ENCODE measurements around the gene RRP12.

The RRP12 gene

DNA sequence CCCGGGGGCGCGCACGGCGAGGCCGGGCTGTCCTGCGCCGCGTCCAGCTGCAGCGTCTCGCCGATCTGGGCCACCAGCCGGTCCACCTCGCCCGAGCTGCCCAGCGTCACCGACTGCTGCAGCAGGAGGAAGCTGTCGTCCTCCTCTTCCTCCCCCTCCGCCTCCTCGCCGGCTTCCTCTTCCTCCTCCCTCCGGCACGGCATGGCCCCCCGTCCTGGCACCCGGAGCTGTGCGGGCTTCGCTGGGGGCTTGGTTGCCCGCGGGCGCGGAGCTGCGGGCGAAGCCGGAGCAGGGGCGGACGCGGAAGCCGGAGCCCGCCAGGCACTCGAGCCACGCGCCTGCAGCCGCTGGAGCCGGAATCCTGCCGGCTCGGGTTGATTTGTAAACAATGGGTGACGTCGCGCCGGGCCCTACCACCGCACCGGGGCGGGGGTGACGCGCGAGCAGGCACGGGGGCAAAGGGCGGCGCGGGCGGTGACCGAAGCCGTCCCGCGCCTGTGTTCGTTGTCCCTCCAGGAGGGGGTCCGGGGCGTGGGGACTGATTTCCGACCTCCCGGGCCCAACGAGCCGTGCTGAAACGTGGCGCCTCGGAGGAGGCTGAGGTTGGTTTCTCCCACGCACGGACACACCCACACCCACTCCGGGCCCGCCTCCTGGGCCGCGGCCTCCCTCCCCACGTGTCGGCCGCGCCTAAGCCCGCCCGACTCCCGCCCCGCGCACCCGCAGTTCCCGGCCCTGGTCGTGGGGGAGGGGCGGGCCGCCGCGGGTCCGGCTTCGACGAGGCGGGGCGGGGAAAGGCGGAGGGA is 66.6 kb downstream of the RRP12 start, which contains the start of gene FRAT2:
Gene FRAT2, minus strand, starts transcription at position 360 of the 806 bp plus-strand sequence. Its CDS starts 157 bp downstream, at position 203.
- peak; percentile 94 for DNase-seq

DNA sequence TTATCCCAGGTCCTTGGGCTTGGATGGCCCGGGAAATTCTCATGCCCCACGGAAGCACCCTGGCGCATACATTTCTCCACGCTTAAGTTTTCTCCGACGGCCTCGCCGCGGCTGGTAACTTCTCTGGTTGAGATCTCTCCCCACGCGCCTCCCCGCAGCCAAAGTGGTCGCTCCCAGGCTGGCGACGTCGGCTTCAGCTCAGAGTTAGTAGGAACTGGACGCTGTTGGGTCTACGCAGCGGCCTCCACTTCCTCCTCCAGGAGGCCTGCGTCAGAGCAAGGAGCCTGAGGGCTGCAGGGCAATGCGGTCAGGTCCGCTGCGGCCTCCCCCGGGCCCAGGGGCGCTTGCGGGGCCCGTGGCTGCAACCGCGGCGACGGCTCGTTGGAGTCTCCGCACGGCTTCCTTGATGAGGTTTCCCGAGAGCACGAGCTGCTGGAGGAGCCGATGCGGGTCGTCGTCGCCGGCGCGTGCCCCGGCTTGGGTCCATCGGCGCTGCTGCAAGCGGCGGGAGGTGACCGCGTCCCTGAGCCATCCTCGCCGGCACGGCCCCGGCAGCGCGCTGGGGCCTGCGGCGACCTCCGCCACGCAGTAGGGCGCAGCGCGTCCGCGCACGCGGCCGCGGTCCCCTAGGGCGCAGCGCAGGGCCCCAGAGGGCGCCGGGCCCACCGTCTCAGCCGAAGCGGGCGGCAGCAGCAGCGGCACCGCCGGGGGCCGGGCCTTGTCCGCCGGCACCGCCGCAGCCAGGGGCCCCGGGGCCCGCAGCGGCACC is 67.4 kb downstream of the RRP12 start:
- peak; percentile 57 for DNase-seq

DNA sequence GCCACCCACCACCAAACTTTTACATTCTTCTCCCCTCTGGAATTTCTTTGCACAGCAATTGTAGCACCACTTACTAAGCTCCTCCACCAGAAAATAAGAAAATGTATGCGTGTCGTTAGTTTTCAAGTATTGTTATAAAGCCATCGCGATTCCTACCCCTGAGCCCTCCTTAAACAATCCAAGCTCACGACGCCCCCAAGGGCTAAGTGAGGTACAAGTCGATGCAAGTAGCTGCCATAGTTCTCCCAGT is 67.9 kb downstream of the RRP12 start:
- no peak for DNase-seq

DNA sequence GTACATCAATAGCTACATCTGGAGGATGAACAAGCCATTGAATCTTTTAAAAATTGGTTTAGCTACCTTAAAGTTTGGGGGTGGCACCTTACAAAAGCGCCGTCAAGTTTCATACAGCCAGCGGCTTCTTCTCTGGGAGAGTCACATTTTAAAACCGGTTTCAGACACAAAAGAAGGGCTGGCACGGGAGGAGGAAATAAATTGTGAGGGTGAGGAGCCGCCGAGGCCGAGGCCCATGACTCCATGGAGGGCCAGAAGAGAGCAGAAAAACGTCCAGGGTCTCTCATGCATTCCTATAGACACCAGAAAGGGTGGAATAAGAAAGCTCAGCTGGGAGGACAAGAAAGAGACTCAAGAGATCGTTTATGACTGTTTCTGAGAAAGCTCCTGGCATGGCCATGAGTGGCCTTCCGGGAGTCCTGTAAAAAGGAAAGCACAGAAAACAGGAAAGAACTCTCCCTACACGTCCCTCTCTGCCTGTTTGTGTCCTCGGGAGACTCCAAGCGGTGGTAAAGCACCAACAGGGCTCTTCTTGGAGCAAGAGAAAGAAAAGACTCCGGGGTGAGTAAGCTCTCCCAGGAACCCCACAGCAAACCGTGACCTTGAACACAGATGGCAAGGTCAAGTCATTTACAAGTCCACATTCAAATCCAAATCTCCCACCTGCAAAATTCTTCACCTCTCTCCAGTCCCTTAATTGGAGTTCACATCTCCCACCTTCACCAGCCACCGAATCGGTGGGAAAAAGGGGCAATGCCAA is 68.4 kb downstream of the RRP12 start:
- DNase-seq = peak; percentile 53

DNA sequence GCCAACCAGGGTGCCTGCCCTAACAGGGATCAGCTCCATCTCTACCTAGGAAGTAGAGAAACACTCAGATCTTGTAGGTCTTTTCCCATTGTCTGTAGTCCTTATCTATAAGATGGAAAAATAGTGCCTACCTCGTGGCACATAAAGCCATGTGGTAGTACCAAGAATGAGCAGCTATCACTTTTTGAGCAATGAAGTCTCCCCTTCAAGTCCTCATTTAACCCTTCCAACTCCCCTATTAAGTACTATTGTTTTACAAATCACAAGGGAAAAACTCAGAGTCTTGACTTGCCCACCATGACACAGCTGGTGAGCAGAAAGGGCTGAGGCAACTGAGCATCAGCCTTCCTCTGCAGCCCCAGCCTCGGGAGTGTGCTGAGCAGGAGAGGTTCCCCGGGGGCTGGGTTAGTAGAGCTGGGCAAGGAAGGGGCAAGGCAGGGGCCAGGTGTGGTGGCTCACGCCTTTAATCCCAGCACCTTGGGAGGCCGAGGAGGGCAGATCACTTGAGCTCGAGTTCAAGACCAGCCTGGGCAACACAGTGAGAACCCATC is 69.9 kb downstream of the RRP12 start:
- DNase-seq = no peak

DNA sequence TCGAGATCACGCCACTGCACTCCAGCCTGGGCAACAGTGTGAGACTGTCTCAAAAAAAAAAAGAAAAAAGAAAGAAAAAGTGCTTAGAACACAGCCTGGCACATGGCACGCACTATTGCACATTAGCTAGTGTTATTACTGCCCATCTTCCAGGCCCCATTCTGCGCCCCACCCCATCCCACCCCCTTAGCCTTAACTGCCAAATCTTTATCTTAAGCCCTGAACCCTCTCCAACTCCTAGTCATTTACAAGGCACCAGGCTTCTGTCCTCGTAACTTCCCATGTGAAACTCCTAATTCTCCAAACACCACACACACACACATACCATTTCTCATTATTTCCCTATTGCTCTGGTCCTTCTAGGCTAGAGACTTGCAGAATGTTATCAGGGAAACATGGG is 71.4 kb downstream of the RRP12 start:
- no peak for DNase-seq

DNA sequence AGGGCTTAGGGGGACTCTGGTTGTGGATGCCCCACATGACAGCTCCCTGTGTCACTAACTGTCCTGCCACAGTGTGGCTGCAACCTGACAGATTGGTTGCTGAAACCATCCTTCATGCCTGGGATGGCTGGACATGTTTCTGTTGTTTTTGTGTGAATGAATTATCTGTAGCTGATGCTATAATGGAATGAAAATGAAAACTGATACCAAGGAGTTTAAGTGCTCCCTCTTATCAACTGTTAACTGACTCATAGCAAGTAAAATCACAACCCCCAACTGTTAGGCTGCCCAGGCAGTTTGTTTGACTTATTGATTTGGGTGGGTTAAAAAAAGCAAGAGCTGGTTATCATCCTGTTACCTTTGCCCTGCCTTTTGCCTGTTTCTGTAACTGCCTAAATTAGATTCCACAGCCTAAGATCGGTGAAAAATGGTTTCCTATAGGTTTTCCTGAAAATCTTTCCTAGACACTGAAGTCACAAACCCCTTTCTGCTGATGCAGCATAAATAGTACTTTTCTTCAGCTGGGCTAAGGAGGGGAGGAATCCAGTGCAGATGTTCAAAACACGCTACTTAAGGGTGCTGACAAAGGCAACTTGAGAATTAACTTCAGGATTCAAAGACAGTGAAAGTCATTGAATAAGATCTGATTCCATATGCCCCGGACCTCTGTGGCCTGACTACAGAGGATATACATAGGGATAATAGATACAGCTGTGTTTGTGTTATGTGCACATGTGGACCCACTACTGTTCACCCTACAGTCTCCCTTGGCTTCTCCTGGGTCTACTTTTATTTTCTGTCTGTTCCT is 72.3 kb downstream of the RRP12 start:
- no peak for DNase-seq

DNA sequence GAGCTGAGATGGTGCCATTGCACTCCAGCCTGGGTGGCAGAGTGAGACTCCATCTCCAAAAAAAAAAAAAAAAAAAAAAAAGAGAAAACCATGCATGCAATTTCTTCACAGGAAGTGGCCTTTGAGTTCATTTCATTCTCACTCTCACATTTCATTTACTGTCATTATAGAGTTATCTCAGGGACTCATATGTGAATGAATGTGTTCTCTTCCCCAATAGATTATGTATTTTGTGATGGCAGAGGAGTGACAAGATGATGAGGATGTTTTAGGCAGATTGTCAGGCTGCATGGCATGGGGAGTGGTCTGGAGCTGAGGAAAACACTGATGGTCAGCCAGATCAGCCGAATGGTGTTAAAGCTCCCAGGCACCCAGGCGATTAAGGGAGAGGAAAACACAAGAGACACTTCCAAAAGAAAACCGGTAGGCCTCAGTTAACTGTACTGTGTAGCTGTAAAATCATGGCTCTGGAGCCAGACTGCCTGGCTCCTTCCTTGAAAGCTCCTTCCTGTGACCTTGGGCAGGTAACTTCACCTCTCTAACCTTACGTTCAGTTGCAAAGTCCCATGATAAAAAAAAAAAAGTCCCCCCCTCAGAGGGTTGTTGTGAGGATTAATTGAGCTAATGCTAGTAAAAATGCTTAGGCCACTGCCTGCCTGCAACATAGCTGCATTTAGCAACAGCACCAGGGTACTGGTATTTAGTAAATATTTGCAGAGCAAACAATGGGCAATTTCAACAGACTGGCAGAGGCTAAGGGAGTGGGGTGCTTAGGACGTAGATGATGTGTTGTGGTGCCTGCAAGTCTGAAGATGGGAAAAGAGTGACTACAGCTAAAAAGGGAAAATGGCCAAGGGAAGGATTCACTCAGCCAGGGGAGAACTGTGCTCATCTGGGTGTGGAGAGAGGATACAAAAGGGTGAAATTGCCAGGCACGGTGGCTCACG is 73.5 kb downstream of the RRP12 start:
- DNase-seq = no peak

DNA sequence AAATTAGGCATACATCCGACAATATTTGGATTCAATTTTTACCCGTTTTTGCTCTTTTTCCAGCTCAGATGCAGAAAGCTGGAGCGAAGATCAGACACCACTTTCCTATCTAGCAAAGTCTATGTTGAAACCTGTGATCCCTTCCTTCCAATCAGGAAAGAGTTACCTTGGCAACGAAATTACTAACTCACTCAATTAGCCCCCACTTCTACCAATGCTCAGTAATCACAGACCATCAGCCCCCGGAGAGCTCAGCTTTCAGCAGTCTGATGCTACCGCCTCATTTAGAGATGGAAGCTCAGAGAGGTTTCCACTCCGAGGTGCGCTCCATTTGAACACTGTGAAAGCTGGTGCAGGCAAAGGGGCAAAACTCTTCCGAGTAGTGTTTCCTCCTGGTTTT is 75.4 kb downstream of the RRP12 start:
- DNase-seq = no peak

DNA sequence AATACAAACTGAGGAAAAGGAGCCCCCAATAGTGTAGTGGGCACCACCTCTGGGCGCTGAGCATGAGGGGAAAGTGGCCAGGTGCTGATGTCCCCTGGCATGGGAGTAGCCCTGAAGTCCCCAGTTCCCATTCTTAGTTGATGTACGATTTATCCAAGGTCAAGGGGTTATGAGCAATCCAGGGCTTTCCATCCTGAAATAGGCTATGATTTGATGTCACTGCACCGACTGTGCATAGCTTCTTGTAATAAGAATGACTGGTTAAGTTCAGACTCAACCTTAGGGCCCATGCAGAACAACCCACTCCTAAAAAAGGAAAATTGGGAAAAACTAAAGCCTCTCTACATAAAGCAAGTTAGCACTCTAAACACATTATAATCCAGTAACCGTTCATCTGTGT is 77.6 kb downstream of the RRP12 start:
- no peak for DNase-seq

DNA sequence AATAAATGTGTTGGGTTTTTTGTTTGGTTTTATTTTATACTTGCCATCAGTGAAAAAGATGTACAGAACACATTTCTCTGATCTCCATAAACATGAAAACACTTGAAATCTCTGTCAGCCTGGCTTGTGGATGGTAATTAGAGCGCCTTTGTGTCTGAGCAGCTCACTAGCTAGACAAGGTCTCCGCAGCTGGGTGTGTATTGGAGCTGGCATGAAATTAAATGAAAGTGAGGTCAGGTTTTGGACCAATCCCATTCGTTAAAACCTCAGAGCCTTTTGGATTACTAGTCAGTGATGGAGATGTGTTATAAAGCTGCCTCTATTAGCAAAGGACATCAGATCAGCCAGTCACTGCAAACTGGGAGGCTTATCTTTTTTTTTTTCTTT is 79.3 kb downstream of the RRP12 start:
- DNase-seq = no peak

DNA sequence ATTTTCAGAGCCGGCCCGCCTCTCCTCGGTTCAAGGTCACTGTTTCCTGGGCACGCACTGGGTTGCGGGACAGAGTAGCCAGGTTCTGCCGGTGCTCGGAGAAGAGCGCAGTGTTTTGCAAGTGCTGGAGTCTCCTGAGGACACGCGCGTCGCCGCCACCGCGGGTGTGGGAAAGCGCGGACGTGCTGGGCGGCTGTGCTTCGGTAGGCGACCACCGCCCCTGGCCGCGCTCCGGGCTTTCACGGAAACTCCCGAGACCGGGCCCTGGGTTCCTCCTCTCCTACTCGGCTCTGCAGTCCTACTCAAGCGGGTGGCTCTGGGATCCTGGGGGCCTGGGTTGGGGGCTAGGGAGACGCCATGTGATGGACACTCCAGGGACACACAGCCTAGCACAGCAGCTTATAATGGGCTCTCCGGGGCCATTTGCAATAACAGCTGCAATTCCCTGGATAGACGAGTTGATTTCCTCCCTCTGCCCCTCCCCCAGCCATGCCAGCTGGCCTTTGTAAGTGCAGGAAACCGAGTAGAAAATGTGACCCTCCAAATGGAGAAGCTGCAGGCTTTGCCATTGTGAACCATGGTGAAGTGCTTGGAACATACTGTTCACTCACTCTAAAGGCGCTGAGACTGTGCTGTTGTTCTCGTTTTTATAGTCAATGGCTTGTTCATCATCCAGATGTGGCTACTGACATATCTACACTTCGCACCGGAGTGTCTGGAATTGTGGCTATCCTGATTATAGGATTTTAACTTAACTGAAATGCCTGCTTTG is 79.9 kb downstream of the RRP12 start:
- DNase-seq = peak; percentile 44

DNA sequence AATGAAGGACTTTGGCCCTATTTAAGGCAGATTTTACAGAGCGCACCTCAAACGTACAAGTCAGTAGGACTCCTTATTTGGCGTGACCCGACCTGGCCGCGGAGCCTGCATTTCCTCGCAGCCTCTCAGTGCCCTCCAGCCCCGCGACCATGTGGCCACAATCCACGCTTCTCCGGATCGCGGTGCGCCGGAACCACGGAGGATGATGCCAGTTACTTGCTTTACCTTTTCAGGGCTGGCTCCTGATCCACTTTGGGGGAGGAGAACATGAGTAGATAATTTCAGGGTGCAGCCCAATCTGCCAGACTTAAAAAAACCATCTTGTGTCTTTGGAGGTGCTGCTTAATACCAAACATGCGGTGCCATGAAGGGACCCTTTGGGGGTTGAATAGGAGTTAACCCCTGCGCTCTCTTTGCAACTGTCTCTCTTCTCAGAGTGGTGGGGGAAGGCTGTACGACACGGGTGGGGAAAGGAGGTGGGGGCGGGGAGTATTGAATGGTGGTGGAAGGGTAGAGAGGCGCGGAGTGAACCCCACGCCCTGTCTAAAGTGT is 80.6 kb downstream of the RRP12 start:
- DNase-seq = peak; percentile 29

DNA sequence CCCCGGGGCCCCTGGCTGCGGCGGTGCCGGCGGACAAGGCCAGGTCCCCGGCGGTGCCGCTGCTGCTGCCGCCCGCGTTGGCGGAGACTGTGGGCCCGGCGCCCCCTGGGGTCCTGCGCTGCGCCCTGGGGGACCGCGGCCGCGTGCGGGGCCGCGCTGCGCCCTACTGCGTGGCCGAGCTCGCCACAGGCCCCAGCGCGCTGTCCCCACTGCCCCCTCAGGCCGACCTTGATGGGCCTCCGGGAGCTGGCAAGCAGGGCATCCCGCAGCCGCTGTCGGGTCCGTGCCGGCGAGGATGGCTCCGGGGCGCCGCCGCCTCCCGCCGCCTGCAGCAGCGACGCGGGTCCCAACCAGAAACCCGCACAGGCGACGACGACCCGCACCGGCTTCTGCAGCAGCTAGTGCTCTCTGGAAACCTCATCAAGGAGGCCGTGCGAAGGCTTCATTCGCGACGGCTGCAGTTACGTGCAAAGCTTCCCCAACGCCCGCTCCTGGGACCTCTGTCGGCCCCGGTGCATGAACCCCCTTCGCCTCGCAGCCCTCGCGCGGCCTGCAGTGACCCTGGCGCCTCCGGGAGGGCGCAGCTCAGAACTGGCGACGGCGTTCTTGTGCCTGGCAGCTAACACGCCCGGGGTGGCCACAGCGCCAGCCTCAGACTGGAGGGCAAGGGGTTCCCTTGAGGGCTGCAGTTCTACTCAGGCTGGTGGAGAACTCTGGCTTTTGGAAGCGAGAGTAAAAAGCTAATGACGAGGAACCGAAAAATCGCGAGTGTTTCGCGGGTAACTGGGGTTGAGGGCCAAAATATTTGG is 81.3 kb downstream of the RRP12 start:
- DNase-seq = peak; percentile 54

DNA sequence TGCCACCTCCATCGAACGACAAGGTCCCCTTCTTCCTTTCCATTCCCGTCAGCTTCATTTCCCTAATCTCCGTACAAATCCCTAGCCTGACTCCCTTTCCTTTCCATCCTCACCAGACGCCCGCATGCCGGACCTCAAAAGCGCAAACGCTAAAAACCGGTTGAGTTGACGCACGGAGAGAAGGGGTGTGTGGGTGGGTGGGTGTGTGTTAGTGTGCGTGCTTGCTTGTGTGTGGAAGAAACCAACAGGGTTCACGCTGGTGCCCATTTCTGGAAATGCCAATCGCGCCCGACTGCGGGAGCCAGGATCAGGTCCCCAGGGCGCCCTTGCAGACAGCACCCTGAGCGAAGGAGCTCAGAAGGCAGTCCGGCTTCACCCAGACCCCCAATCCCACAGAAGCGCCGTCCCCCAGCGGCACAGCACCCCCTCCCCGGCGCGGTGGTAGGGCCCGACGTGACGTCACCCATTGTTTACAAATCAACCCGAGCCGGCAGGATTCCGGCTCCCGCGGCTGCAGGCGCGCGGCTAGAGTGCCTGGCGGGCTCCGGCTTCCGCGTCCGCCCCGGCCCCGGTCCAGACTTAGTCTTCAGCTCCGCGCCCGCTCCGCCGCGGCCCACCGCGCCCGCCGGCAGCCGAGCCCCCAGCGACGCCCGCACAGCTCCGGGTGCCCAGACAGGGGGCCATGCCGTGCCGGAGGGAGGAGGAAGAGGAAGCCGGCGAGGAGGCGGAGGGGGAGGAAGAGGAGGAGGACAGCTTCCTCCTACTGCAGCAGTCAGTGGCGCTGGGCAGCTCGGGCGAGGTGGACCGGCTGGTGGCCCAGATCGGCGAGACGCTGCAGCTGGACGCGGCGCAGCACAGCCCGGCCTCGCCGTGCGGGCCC is 82.1 kb downstream of the RRP12 start, which contains the start of gene FRAT1:
Gene FRAT1, plus strand, starts transcription at position 500 of the 880 bp plus-strand sequence. Its CDS starts 183 bp downstream, at position 683.
- DNase-seq = peak; percentile 93

DNA sequence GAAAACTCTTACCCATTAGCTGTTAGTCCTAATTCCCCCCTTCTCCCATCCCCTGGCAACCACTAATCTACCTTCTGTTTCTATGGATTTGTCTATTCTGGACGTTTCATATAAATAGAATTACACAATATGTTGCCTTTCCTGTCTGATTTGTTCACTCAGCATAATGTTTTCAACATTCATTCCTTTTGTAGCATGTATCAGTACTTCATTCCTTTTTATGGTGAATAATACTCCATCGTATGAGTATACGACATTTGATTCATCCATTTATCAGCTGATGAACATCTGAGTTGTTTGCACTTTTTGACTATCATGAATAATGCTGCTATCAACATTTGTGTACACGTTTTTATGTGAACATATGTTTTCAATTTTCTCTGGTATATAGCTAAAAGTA is 86.5 kb downstream of the RRP12 start:
- no peak for DNase-seq

DNA sequence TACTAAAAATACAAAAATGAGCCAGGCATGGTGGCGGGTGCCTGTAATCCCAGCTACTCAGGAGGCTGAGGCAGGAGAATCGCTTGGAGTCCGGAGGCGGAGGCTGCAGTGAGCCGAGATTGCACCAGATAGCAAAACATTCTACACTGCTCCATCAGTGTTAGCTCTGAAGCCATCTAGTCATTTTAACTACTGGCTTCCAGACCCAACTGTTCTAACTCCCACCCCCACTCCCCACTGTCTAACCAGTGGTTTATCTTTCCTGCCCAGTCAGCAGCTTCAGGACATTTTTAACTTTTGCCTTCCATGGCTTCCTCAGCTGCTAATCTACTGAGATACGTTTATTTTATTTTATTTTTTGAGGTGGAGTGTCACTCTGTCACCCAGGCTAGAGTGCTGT is 88.2 kb downstream of the RRP12 start:
- DNase-seq = no peak

DNA sequence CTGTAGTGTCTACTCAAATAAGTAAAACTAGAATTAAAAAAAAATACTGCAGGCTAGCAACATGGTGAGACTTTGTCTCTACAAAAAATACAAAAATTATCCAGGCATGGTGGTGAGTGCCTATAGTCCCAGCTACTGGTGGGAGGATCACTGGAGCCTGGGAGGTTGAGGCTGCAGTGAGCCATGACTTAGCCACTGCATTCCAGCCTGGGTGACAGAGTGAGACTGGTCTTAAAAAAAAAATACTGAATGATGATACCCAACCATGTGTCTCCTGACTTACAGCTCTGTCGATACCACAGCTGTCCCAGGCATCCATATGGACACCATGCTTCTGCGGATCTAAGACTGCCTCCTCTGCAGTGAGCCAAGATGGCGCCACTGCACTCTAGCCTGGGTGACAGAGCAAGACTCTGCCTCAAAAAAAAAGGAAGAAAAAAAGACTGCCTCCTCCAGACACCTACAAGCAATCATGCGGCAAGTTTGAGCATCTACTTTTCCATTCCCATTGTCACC is 90.0 kb downstream of the RRP12 start:
- no peak for DNase-seq
